DLD1 (cell line): Measurements from ENCODE around the gene SNRPN.
"Not testable (repeated sequence)": the region's sequence is repeated elsewhere in the genome, so short reads cannot be mapped to it uniquely, and the experiment has no call there.

Experiments
- in situ Hi-C: cut with HindIII; loops from 2 replicates; pipeline ENCODE4 v1.10.0; 2017; ENCODE audit warnings: low sequenced_read_pairs

Gene SNRPN

DNA sequence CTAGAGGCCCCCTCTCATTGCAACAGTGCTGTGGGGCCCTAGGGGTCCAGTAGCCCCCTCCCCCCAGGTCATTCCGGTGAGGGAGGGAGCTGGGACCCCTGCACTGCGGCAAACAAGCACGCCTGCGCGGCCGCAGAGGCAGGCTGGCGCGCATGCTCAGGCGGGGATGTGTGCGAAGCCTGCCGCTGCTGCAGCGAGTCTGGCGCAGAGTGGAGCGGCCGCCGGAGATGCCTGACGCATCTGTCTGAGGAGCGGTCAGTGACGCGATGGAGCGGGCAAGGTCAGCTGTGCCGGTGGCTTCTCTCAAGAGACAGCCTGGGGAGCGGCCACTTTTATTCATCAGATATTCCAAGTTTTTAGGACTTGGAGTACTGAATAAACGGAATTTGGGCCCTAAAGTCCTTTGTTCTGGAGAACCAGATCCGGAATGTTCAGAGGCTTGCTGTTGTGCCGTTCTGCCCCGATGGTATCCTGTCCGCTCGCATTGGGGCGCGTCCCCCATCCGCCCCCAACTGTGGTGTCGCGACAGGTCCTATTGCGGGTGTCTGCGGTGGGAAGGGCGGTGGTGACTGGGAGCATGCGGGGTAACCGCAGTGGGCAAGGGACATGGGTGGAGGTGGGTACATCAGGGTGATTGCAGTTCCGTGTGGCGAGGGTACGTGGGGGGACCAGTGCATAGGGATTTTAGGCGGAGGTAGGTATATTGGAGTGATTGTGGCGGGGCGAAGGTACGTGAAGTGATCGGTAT is at the start of gene SNRPN, which contains the start of gene SNURF:
SNRPN (plus strand) TSS at position 205 of the 748 bp plus-strand sequence. CDS start 19,467 bp downstream, outside the sequence.
SNURF (plus strand) TSS at position 205 of the 748 bp plus-strand sequence; CDS start at position 267, 62 bp downstream.
- in situ Hi-C loops: no loop called here

DNA sequence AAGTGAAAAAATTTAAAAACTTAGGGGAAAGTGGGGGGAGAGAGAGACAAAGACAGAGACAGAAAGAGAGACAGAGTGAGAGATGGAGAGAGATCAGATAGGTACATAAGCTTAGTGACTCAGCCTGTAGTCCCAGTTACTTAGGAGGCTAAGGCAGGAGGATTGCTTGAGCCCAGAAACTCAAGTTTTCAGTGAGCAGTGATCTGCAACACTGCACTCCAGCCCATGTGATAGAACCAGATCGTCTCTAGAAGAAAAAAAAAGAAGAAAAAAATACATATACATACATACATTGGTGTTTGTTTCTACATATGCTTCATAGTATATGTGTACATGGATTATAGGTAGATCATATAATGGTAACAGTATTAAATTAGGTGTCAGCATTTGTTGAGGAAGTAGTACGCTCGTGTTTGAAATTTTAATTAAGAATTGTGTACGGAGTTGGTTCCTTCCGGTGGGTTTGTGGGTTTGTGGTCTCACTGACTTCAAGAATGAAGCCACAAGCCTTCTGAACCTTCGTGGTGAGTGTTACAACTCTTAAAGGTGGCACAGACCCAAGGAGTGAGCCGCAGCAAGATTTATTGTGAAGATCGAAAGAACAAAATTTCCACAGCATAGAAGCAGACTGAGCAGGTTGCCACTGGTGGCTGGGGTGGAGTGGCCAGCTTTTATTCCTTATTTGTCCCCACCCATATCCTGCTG is 38.3 kb upstream of the SNRPN start:
- in situ Hi-C loops: no loop called here

- in situ Hi-C loops: no loop called here
Observed at GRCh38 chr15:24917431-24917830, 37.4 kb upstream of the SNRPN start.

GRCh38 chr15:24919446-24919845 is 35.3 kb upstream of the SNRPN start:
- in situ Hi-C loops: no loop called here

DNA sequence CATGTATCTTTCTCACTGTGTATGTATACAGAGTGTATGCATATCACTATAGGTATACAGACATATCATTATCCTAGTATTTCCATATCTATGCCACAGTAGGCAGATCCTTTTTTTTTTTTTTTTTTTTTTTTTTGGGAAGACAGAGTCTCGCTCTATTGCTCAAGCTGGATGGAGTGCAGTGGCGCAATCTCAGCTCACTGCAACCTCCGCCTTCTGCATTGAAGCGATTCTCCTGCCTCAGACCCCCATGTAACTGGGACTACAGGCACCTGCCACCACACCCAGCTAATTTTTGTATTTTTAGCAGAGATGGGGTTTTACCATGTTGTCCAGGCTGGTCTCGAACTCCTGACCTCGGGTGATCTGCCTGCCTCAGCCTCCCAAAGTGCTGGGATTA is 32.0 kb upstream of the SNRPN start:
- in situ Hi-C loops: not testable (repeated sequence)

GRCh38 chr15:24924153-24924552 is 30.6 kb upstream of the SNRPN start:
- in situ Hi-C loops: no loop called here

- in situ Hi-C loops: no loop called here
Observed at GRCh38 chr15:24924621-24925020, 30.2 kb upstream of the SNRPN start.

GRCh38 chr15:24931874-24932732 is 22.7 kb upstream of the SNRPN start:
- in situ Hi-C loops: not testable (repeated sequence)

DNA sequence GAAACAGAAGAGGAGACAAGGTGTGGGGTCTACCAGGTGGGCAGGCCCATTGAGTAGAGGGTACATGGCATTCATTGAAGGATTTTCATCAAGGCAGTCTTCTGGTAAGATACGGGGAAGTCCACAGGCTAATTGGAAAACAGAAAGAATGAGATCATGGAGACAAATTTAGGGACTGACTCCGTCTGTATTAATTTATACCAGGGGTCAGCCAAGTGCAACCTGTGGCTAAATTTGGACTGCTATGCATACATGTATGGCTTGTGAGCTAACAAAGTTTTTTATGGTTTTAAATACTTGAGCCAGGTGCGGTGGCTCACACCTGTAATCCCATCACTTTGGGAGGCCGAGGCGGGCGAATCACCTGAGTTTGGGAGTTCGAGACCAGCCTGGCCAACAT is 21.1 kb upstream of the SNRPN start:
- in situ Hi-C loops: no loop called here

- in situ Hi-C loops: not testable (repeated sequence)
Observed at GRCh38 chr15:24938224-24938623, 16.6 kb upstream of the SNRPN start.

DNA sequence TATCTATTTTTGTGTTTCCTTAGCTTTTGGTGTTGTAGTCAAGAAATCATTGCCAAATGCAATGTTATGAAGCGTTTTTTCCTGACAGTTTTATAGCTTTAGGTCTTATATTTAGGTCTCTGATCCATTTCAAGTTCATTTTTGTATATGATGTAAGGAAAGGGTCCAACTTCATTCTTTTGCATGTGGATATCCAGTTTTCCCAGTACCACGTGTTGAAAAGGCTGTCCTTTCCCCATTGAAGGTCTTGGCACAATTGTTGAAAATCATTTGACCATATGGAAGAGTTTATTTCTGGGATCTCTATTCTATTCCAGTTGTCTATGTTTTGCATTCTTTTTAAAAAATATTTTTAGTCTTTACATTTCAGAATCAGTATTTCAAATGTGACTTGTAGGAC is 14.6 kb upstream of the SNRPN start:
- in situ Hi-C loops: no loop called here

DNA sequence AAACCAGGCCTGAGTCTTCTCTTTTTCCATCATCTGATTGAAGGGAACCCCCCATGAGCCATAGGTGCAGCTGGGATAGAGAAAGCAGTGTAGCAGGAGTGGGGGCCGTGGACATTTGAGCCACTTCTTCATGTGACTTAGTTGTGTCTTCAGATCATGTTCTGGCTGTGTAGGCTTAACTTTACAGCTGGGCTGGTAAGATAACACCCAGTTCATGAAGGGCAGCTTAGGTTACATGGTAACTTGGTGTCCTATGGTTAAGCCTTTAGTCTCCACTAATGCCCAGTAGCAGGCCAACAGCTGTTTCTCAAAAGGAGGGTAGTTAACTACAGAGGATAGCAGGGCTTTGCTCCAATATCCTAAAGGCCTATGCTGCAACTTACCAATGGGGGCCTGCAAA is 11.4 kb upstream of the SNRPN start:
- in situ Hi-C loops: no loop called here

- in situ Hi-C loops: no loop called here
Observed at GRCh38 chr15:24944954-24945353, 9.8 kb upstream of the SNRPN start.

DNA sequence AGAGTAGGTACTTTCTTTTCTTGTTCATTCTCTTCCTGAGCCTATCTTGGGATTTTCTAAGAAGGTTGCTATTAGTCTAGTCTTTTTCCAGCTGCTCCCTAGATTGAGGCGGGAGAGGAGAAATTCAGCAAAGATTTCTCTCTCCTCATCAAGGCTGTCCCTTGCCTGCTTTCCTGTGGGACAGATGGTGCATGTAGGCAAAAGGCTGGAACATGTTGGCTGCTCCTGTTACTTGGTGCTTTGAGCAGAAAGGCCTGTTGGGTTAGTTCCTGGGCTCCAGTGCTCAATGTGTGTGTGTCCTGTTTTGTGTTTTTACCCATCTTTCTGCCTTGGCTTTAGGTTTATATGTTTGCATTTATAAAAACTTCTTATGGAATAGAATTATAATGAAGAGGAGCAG is 9.1 kb upstream of the SNRPN start:
- in situ Hi-C loops: no loop called here

GRCh38 chr15:24948495-24948894 is 6.3 kb upstream of the SNRPN start:
- in situ Hi-C loops: no loop called here

GRCh38 chr15:24955531-24955921 is 739 bp downstream of the SNRPN start:
- in situ Hi-C loops: no loop called here

- in situ Hi-C loops: no loop called here
Observed at GRCh38 chr15:24956111-24956838, 1.5 kb downstream of the SNRPN start.

DNA sequence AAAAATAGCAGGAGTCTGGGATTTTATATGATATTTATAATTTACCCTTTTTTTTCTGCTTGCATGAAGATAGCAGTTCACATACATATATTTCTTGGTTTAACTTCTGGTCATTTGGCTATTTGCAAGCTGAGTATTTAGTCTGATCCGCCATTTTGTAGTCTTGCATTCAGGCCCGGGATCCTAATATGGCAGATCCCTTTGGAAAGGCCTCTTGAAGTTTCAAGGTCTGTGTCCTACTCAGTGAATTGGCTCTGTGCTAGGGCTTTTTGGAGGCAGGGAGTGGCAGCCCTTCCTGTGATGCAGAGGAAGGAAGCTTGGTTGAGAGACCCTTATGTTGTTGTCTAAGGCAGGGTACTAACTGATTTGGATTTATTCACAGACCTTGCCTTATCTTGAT is 2.9 kb downstream of the SNRPN start:
- in situ Hi-C loops: no loop called here

DNA sequence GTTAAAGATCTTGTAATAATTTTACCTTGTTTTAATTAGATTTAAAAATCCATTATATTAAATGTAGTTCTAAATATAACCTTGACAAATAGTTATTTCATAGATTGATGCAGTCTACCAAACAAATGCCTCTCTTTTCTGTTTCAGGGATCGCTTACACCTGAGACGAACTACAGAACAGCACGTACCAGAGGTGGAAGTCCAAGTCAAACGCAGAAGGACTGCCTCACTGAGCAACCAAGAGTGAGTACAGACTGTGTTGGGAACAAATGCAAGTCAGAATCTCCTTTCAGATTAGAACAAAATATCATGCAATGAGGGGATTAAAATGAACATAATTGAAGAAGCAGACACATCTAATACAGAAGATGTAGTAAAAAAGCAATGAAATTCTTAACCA is 7.2 kb downstream of the SNRPN start:
- in situ Hi-C loops: no loop called here

GRCh38 chr15:24962880-24963279 is 8.1 kb downstream of the SNRPN start:
- in situ Hi-C loops: no loop called here
